T-helper 2 cell treated with Interferon-gamma antibody and Interleukin-4, amounts not matched to agents 5 μg/mL and 100 μg/mL, for 36 hours (primary cell): ENCODE measurements around the gene RAET1G.
"Not testable (repeated sequence)": the region's sequence is repeated elsewhere in the genome, so short reads cannot be mapped to it uniquely, and the experiment has no call there.

Experiments used
- DNase-seq: peaks from one replicate; pipeline ENCODE4 v3.0.0; 2021; ENCODE audit warnings: low spot score
- H3K27ac Mint-ChIP-seq: one replicate; pipeline ENCODE4 v1.8.0; 2021; ENCODE audit warnings: mild to moderate bottlenecking, mixed read lengths
- H3K27me3 Mint-ChIP-seq: one replicate; pipeline ENCODE4 v1.8.0; 2021; ENCODE audit warnings: low read depth, mixed read lengths
- H3K36me3 Mint-ChIP-seq: one replicate; pipeline ENCODE4 v1.8.0; 2021; ENCODE audit warnings: low read depth, mixed read lengths
- H3K4me1 Mint-ChIP-seq: one replicate; pipeline ENCODE4 v1.8.0; 2021; ENCODE audit warnings: low read depth, mixed read lengths
- H3K4me3 Mint-ChIP-seq: one replicate; pipeline ENCODE4 v1.8.0; 2022; ENCODE audit warnings: mild to moderate bottlenecking, moderate library complexity, mixed read lengths
- H3K9me3 Mint-ChIP-seq: one replicate; pipeline ENCODE4 v1.8.0; 2021; ENCODE audit warnings: mixed read lengths

RAET1G gene

GRCh38 chr6:149922642-149923326, at the start of gene RAET1G:
Gene RAET1G (minus strand): TSS chr6:149923121. CDS start chr6:149923010, 111 bp downstream.
- peaks cover 12% of the 10 kb centered on the region for H3K4me1 Mint-ChIP-seq
- H3K27me3 Mint-ChIP-seq, result peaks cover 80% of the 10 kb centered on the region
- peak; percentile 78 for DNase-seq
- no peaks in the 10 kb centered on the region for H3K9me3 Mint-ChIP-seq
- H3K4me3 Mint-ChIP-seq, result peak within 1 kb of the TSS; percentile 85
- no peak within 1 kb of the TSS for H3K27ac Mint-ChIP-seq
- no peaks in the 10 kb centered on the region for H3K36me3 Mint-ChIP-seq

GRCh38 chr6:149969635-149970034, 46.7 kb upstream of the RAET1G start:
- Mint-ChIP-seq H3K27me3 (peaks cover 72% of the 10 kb centered on the region), H3K36me3 (peaks cover 2% of the 10 kb centered on the region), H3K9me3 (no peaks in the 10 kb centered on the region), H3K27ac (no peak overlapping the region), H3K4me1 (peaks cover 13% of the 10 kb centered on the region), H3K4me3 (no peak overlapping the region)
- DNase-seq, result no peak

- Mint-ChIP-seq H3K4me1 (peaks cover 14% of the 10 kb centered on the region), H3K27me3 (peaks cover 71% of the 10 kb centered on the region)
- H3K36me3 Mint-ChIP-seq, H3K27ac Mint-ChIP-seq, H3K4me3 Mint-ChIP-seq, DNase-seq, H3K9me3 Mint-ChIP-seq: not testable (repeated sequence)
Observed at GRCh38 chr6:149968909-149969308, 46.0 kb upstream of the RAET1G start.

- Mint-ChIP-seq H3K27me3 (peaks cover 73% of the 10 kb centered on the region), H3K4me1 (peaks cover 19% of the 10 kb centered on the region)
- not testable (repeated sequence) for DNase-seq, H3K4me3 Mint-ChIP-seq, H3K9me3 Mint-ChIP-seq, H3K27ac Mint-ChIP-seq, H3K36me3 Mint-ChIP-seq
Observed at GRCh38 chr6:149967999-149968398, 45.1 kb upstream of the RAET1G start.

- no peak for DNase-seq
- Mint-ChIP-seq H3K27me3 (peaks cover 73% of the 10 kb centered on the region), H3K4me1 (peaks cover 20% of the 10 kb centered on the region), H3K9me3 (no peaks in the 10 kb centered on the region), H3K4me3 (no peak overlapping the region), H3K27ac (no peak overlapping the region), H3K36me3 (peaks cover 3% of the 10 kb centered on the region)
Observed at GRCh38 chr6:149967591-149967990, 44.7 kb upstream of the RAET1G start.

GRCh38 chr6:149966319-149966718, 43.4 kb upstream of the RAET1G start:
- not testable (repeated sequence) for H3K9me3 Mint-ChIP-seq, DNase-seq, H3K27ac Mint-ChIP-seq, H3K36me3 Mint-ChIP-seq
- peaks cover 22% of the 10 kb centered on the region for H3K4me1 Mint-ChIP-seq
- peak overlapping the region; percentile 93 for H3K4me3 Mint-ChIP-seq
- peaks cover 75% of the 10 kb centered on the region for H3K27me3 Mint-ChIP-seq

GRCh38 chr6:149965194-149966020, 42.5 kb upstream of the RAET1G start:
- no peaks in the 10 kb centered on the region for H3K9me3 Mint-ChIP-seq
- H3K4me1 Mint-ChIP-seq, result peaks cover 22% of the 10 kb centered on the region
- DNase-seq, result no peak
- H3K36me3 Mint-ChIP-seq, result peaks cover 3% of the 10 kb centered on the region
- H3K27ac Mint-ChIP-seq, result peak overlapping the region; percentile 81
- H3K4me3 Mint-ChIP-seq, result peak overlapping the region; percentile 93
- peaks cover 82% of the 10 kb centered on the region for H3K27me3 Mint-ChIP-seq

- DNase-seq, result no peak
- H3K36me3 Mint-ChIP-seq, result peaks cover 3% of the 10 kb centered on the region
- H3K9me3 Mint-ChIP-seq, result no peaks in the 10 kb centered on the region
- H3K27me3 Mint-ChIP-seq, result peaks cover 82% of the 10 kb centered on the region
- peak overlapping the region; percentile 91 for H3K27ac Mint-ChIP-seq
- peak overlapping the region; percentile 93 for H3K4me3 Mint-ChIP-seq
- peaks cover 22% of the 10 kb centered on the region for H3K4me1 Mint-ChIP-seq
Observed at GRCh38 chr6:149964308-149965193, 41.6 kb upstream of the RAET1G start.

GRCh38 chr6:149963462-149964307, 40.8 kb upstream of the RAET1G start, which contains the start of gene ULBP1:
Gene ULBP1 (plus strand): TSS chr6:149963943. CDS start chr6:149964050, 107 bp downstream.
- Mint-ChIP-seq H3K27me3 (peaks cover 82% of the 10 kb centered on the region), H3K36me3 (peaks cover 3% of the 10 kb centered on the region), H3K9me3 (no peaks in the 10 kb centered on the region), H3K4me3 (peak within 1 kb of the TSS; percentile 93), H3K4me1 (peaks cover 22% of the 10 kb centered on the region), H3K27ac (peak within 1 kb of the TSS; percentile 91)
- peak; percentile 83 for DNase-seq

GRCh38 chr6:149963212-149963461, 40.2 kb upstream of the RAET1G start:
- no peak for DNase-seq
- H3K9me3 Mint-ChIP-seq, result no peaks in the 10 kb centered on the region

GRCh38 chr6:149962461-149963211, 39.7 kb upstream of the RAET1G start:
- Mint-ChIP-seq H3K9me3 (no peaks in the 10 kb centered on the region), H3K36me3 (peaks cover 3% of the 10 kb centered on the region), H3K27ac (peak overlapping the region; percentile 91), H3K4me3 (peak overlapping the region; percentile 93), H3K27me3 (peaks cover 85% of the 10 kb centered on the region), H3K4me1 (peaks cover 22% of the 10 kb centered on the region)
- no peak for DNase-seq

More at GRCh38 chr6:149963212-149963461, 40.2 kb upstream of the RAET1G start:
- peak overlapping the region; percentile 91 for H3K27ac Mint-ChIP-seq
- peaks cover 3% of the 10 kb centered on the region for H3K36me3 Mint-ChIP-seq
- peak overlapping the region; percentile 93 for H3K4me3 Mint-ChIP-seq
- peaks cover 22% of the 10 kb centered on the region for H3K4me1 Mint-ChIP-seq
- peaks cover 85% of the 10 kb centered on the region for H3K27me3 Mint-ChIP-seq

- Mint-ChIP-seq H3K27me3 (peaks cover 83% of the 10 kb centered on the region), H3K9me3 (no peaks in the 10 kb centered on the region), H3K27ac (no peak overlapping the region), H3K36me3 (peaks cover 3% of the 10 kb centered on the region), H3K4me1 (peaks cover 22% of the 10 kb centered on the region), H3K4me3 (no peak overlapping the region)
- no peak for DNase-seq
Observed at GRCh38 chr6:149961728-149962425, 39.0 kb upstream of the RAET1G start.
